GM18505 (cell line): ENCODE results near the gene CYSTM1.

Experiments
- ATAC-seq: cut with Tn5 transposase; IDR thresholded peaks from one replicate; pipeline ENCODE4 v1.9.1; 2021; ENCODE audit not compliant: unreplicated experiment
- POLR2A ChIP-seq: IDR thresholded peaks from 4 replicates; pipeline ENCODE4 v1.6.1; 2011; ENCODE audit warnings: borderline replicate concordance; ENCODE audit not compliant: insufficient read depth, insufficient read length; ENCODE audit errors: extremely low read depth

CYSTM1 gene

DNA sequence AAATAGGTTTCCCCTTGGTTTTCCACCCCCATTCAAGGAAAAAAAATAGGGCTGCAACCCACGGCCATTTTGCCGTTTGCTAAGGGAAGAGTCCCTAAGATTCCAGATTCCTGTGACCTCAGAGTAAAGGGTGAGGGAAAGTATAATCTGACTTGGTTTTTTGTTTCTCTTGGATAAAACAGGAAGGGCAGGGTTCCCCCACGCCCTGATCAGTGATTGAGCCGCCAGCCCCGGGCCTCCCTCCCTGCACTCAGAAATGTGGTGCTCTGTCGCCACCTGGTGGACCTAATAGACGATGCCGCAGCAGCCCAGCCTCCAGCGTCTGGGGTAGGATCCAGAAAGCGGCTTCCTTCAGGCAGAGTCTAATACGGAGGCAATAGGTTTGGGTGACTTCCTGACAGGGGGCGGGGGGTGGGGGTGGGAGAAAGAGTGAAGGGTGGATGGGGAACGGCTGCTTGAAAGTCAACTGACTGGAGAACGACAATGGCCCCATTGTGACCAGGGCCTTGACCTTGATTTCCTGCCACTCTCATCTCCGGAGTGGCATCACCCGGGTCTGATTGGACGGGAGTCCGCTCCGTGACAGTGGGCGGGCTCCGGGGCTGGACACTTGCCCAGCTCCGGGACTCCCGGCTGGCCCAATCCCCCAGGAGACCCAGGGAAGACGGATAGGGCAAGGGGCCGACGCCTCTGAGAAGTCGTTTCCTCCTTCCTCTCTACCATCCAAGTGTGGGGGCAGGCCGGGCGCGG lies 17.8 kb upstream of the CYSTM1 start:
- ATAC-seq, result peak; percentile 88
- no peak for TF ChIP-seq POLR2A

DNA sequence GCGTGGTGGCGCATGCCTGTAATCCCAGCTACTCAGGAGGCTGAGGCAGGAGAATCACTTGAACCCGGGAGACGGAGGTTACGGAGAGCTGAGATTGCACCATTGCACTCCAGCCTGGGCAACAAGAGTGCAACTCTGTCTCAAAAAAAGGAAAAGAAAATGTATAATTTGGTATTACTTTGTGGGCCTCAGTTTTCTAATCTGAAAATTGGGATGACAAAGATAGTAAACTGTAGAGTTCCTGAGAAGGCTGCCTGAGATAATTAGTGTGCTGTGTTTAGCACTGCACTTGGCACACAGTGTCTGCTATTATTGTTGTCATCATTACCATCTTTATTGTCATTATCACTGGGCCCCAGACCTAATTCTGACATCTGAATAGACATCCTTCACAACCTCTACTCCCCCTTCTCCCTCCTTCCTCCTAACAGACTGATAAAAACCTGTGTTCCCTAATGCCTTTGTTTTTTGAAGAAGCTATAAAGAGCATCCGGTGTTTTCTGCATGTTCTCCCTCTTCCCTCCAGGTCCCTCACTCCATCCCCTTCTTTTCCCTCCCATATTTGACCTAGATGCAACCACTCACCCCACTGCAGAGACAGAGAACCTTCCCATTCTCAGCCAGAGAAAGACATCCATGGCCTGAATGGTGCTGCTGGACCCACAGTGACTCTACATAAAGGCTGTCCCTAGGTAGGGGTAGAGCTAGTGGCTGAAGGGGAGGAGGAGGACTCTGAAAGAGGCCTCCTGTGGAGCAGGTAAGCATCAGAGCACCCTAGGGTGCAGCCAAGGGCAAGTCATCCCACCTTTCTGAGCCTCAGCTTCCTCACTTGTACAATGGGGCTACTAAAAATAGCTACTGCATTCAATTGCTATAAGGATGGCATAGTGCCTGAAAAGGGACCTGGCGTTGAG lies 15.7 kb upstream of the CYSTM1 start:
- TF ChIP-seq POLR2A, result no peak
- ATAC-seq, result no peak

DNA sequence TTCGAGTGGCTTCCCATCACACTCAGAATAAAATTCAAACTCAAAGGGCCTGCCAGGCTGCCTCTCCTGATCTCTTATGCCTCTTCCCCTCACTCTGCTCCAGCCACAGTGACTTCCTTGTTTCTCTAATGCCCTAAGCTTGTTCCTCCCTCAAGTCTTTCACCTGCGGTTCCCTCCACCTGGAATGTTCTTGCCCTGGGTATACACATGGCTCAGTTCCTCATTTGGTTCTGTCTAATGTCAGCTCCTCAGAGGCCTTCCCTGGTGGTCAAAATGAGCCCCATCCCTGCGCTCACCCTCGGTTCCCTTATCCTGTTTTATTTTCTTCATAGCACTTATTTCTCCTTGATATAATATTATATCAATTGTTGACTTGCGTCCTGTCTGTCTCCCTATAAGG lies 12.7 kb upstream of the CYSTM1 start:
- no peak for TF ChIP-seq POLR2A

DNA sequence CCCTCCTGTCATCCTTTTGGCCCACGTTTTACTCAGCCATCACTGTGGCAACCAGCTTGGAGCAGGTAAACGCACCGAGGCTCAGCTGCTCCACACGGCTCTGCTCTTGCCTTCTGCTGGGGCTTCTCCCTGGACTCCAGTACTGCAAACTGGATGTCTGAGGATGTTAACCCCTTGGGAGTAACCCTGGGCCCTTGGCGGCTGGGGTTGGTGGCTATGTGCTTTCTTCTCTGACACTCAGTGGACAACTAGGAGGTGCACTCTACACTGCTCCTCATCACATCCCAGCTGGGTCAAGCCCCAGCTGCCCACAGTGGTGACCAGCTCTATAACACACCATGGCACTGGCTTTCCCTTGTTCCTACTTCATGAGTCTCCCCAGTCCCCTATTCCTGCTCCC lies 12.2 kb upstream of the CYSTM1 start:
- ATAC-seq, result no peak
- TF ChIP-seq POLR2A, result no peak

More for the DNA sequence above, 12.7 kb upstream of the CYSTM1 start:
- ATAC-seq, result no peak

DNA sequence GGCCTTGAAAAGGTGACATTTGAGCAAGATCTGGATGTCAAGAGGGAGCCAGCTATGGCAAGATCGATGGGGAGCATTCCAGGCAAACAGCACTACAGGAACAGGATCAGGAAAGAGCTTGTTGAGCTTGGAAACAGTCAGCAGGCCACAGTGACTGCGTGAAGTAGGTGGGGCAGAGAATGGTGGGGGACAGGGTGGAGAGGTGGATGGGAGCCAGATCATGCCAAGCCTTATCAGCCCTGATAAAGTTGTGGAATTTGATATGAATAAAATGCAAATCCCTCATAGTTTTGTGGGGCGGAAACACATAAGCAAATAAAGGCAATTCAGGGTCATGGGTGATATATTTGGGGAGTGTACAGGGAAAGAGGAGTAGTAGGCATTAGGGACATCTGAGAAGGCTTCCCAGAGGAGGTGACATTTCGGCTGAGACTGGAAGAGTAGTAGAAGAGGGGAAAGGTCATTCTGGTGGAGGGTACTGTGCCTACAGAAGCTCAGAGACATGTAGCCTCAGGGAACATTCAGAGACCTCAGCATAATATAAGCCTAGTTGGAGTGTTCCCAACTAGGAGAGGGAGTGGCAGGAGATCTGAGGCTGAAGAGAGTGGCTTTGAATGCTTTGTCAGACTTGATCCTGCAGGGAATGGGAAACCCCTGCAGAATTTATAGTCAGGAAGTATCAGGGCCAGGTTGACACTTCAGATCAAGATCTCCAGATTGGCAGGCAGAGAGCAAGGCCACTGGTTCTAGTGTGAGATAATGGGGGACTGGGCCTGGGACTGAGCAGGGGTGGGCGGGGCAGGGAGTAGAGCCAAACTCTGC lies 9.7 kb upstream of the CYSTM1 start:
- no peak for TF ChIP-seq POLR2A
- ATAC-seq, result no peak

DNA sequence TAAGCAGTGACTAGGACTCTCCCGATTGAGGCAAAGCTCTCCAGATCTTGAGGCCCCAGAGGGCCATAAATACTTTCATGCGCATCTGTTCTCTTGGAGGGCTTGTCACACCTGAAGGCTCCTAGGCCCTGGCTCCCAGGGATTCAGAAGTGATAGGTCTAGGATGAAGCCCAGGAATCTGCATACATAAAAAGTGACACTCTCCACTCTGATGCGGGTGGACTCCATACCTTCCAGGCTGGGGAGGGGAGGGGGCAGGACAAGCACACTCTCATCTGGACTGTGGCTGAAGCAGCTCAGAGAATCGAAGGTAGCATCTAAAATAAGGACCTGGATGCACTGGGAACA lies 9.1 kb upstream of the CYSTM1 start:
- no peak for TF ChIP-seq POLR2A
- no peak for ATAC-seq

DNA sequence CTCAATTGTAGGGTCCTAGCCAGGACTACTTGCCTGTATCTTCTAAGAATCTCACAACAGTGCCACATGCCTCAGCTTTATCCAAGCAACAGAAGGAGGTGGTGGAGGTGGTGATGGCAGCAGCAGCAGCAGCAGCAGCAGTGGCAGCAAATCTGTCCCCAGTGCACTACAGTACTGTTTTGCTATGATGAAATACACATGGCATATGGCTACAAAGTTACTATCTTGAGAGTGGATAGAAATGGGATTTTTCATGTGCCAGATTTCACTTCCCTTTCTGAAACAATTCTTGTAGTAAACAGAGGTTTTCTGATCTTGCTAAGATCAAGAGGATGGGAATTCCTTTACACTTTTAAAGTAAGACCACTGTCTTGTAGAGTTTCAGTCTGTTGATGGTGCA lies 8.1 kb upstream of the CYSTM1 start:
- no peak for ATAC-seq

DNA sequence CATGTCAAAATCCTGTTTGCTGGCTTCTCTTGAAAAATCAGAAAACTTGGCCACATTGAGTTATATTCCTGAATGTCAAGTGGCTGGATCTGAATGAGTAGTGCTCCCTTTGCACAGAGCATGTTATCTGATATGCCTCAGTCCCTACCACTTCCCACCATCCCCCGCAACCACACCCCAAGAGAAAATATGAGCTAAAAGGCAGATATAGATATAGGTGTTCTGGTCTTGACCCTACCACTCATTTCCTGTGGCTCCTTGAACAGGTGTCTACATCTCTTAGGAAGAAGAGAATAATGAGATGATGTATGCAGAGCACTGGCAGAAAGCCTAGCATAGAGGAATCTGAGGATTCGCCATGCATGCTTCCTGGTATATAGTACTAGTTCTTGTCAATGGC lies 6.6 kb upstream of the CYSTM1 start:
- ATAC-seq, result no peak
- TF ChIP-seq POLR2A, result no peak

More for the DNA sequence above, 8.1 kb upstream of the CYSTM1 start:
- no peak for TF ChIP-seq POLR2A

DNA sequence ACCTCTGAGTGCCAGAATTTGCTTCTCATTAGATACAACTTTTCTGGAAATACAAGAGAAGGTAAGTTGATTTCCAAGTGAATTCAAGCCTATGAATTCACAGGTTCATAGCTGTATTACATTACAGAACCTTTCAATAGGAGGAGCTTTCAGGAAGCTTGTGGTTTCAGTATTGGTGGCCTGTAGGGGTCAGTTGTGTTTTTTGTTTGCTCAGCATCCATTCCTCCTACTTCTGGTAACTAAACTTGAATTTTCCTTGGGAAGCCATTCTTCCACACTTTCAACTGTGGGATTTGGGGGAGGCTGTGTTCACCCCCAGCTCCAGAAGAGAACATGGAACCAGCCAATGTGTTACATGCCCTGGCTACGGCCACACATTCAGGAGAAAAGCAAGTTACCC lies 5.6 kb upstream of the CYSTM1 start:
- no peak for ATAC-seq
- TF ChIP-seq POLR2A, result no peak

DNA sequence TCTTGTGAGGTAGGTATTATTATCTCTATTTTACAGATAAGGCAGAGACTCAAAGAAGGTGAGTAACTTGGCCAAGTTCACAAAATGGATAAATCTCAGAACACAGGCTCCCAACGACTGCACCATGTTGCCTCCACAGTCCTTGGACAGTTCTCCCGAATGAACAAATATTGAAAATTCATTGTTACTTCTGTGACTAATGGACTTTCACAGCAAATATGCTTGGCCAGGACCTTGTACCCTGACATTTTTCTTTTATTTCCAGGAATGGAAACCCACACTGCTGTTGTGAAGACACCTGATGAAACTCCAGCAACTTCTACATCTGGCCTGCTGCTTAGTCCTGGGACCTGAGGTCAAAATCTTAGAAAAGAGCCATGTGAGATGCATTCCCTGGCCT lies 2.5 kb upstream of the CYSTM1 start:
- TF ChIP-seq POLR2A, result no peak
- no peak for ATAC-seq

DNA sequence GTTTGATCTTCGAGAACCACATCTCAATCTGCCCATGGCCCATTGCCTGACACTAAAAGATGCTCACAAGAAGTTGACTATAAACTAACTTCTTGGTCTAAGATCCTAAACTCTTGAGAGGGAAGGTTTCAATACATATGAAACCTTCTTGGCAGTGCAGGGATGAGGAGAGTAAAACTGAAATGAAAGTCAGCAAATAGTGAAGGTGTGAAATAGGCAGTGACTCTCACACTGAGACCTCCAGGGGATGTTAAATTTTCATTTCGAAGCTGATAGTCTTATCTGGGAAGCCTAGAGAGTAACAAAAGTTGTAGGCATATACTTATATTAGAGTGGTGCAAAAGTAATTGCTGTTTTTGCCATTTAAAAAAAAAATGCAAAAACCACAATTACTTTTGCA lies 974 bp upstream of the CYSTM1 start:
- no peak for TF ChIP-seq POLR2A
- ATAC-seq, result no peak

DNA sequence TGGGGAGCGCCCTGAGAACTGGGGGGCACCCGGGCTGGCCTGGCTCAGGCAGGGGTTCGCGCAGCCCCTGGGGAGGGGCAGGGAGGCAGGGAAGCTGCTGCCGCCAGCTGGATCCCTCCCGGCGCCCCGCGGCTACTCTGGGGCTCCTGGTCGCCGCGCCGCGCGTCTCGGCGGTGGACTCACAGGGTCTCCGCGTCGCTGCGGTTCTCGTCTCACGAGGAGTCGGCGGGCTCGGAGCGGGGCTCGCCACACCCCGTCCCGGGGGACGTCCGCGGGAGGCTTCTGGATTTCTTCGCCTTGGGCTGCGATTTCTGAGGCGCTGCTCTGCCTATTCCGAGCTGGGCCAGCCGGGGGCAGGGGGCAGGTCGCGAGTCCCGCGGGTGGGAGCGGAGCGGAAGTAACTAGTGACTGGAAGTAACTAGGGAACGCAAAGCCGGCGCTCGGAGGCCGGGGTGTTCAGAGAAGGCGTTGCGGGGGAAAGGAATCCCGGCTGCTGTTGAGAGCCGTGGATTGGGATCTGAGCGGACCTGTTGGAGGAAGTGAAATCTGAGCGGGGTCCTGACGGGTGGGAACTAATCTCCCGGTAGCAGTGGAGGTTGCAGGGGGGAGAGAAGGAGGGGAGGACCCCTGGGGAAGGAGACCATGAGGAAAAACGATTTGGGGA lies 511 bp downstream of the CYSTM1 start:
- peak; percentile 11 for TF ChIP-seq POLR2A

DNA sequence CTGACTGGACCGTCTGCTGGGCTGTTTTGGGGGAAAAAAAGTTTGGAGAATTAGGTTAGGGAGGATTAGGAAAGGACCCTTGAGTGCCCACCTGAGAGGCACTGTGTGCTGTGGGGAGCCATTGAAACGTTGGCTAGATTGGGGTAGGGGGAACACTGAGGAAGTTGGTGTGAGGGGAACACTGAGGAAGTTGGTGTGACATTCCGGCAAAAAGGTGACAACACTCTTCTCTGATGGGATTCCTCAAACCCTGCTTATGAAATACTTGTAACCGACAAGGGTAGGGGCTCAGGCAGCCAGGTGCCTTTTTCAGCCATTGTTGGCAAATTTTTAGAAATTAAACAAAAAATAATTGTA lies 1.0 kb downstream of the CYSTM1 start:
- no peak for TF ChIP-seq POLR2A
- ATAC-seq, result no peak

More for the DNA sequence above, 511 bp downstream of the CYSTM1 start:
- peak; percentile 40 for ATAC-seq
